Loucy (cell line): ENCODE data around the gene MRNIP.

Experiments
- EZH2phosphoT487 ChIP-seq: fragments of 200-600 bp; IDR thresholded peaks from 2 replicates; pipeline ENCODE4 v1.6.1; 2018; ENCODE audit warnings: antibody characterized with exemption, mild to moderate bottlenecking, moderate library complexity, borderline replicate concordance
- TF ChIP-seq, protein P1 (sequence below): fragments of 200-600 bp; sonication (generic); conservative IDR thresholded peaks from 2 replicates; pipeline ENCODE4 v1.5.1; 2014; ENCODE audit warnings: mild to moderate bottlenecking, antibody characterized with exemption, low read length

DNA sequence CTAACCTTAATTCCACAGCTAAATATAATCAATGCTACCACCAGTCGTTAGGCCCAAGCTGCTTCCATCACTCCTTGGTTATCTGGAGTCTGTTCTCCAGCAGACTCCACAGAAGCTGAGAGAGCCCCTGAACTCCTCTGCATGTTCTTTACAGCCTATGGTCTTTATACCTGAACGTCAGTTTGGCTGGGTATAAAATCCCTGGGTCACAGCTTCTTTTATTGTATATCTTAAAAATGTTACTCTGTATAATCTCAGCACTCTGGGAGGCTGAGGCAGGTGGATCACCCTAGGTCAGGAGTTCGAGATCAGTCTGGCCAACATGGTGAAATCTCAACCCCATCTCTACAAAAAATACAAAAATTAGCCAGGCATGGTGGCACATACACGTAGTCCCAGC is 23.7 kb upstream of the MRNIP start:
- TF ChIP-seq, protein P1, sequence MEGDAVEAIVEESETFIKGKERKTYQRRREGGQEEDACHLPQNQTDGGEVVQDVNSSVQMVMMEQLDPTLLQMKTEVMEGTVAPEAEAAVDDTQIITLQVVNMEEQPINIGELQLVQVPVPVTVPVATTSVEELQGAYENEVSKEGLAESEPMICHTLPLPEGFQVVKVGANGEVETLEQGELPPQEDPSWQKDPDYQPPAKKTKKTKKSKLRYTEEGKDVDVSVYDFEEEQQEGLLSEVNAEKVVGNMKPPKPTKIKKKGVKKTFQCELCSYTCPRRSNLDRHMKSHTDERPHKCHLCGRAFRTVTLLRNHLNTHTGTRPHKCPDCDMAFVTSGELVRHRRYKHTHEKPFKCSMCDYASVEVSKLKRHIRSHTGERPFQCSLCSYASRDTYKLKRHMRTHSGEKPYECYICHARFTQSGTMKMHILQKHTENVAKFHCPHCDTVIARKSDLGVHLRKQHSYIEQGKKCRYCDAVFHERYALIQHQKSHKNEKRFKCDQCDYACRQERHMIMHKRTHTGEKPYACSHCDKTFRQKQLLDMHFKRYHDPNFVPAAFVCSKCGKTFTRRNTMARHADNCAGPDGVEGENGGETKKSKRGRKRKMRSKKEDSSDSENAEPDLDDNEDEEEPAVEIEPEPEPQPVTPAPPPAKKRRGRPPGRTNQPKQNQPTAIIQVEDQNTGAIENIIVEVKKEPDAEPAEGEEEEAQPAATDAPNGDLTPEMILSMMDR = no peak
- TF ChIP-seq EZH2phosphoT487 = no peak
